GM18951 (cell line): ENCODE data around the gene SLC7A14.

Source experiments
- POLR2A ChIP-seq: IDR thresholded peaks from 4 replicates; pipeline ENCODE4 v1.6.1; 2011; ENCODE audit warnings: mild to moderate bottlenecking; ENCODE audit not compliant: insufficient read length, insufficient read depth; ENCODE audit errors: extremely low read depth
- in situ Hi-C: fragments of 300-500 bp; cut with MboI; formaldehyde crosslinking; loops from one replicate; pipeline ENCODE4 v1.12.0; 2022; ENCODE audit warnings: low sequenced_read_pairs, mixed read lengths, inconsistent platforms; ENCODE audit not compliant: unreplicated experiment

SLC7A14 gene

DNA sequence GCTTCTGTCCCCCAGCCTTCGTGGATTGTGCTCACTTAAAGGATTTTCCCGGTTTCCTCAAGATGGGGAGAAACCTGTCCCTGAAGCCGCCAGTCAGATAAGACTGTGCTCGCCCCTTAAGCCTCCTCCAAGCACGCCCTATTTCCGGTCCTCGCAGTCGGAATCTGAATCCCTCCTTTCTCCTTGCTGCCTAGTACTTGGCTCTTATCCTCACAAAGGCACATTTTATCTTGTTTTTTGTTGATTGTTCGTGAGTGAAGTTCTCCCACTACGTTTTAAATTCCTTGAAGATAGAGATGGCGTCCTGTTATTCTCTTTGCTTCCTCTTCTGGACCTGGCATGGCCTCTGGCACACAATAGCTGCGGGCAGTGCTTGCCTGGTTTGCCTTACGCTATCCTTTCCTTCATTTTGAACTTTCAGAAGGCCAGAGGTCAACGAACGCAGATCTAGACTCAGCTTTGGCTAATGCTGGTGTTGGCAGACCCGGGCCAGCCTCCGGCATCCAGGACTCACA, 165.5 kb downstream of the SLC7A14 start:
- in situ Hi-C loops = no loop called here
- TF ChIP-seq POLR2A = no peak

GRCh38 chr3:170419557-170420087, 166.3 kb downstream of the SLC7A14 start:
- in situ Hi-C loops = loop anchor here (10.0 kb wide), 1 partner anchor 395 kb away; no protein-coding TSS in a partner anchor
- no peak for TF ChIP-seq POLR2A

DNA sequence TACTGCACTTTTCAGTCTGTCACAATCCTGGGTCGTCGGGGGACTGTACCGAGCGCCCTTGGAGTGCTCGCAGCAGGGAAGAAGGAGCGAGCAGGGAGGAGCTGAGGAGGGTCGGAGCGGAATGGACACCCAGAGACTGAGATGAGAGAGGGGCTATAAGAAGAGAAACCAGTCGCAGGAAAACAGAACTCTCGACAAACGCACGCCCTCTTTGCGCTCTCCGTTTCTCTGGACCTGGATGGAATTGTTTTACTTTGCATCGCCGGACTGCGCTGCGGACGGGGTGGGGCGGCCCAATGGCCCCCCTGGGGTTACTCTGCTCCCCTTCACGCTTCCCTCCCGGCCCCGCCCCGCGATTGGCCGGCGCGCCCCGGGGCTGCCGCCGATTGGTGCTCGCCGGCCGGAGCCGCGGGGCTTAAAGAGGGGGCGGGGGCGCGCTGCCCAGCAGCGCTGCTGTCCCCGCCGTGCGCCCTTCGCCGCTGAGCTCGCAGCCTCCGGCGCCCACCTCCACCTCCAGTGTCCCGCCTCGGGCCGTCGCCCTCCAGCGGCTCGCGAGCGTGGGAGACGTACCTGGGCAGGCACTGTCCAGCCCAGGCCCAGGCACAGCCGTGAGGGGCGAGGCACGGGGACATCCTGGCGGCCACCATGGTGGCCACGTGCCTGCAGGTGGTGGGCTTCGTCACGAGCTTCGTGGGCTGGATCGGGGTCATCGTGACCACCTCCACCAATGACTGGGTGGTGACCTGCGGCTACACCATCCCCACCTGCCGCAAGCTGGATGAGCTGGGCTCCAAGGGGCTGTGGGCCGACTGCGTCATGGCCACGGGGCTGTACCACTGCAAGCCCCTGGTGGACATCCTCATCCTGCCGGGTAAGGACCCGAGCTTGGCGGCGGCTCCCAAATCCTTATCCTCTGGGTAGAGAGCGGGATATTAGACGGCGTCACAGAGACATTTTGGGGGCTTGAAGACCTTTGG, 167.2 kb downstream of the SLC7A14 start, which contains the start of gene CLDN11:
Gene CLDN11 (plus strand): TSS at position 447 of the 977 bp plus-strand sequence. CDS start 199 bp downstream, at position 646.
- in situ Hi-C loops = loop anchor here (10.0 kb wide), 1 partner anchor 396 kb away; no protein-coding TSS in a partner anchor

DNA sequence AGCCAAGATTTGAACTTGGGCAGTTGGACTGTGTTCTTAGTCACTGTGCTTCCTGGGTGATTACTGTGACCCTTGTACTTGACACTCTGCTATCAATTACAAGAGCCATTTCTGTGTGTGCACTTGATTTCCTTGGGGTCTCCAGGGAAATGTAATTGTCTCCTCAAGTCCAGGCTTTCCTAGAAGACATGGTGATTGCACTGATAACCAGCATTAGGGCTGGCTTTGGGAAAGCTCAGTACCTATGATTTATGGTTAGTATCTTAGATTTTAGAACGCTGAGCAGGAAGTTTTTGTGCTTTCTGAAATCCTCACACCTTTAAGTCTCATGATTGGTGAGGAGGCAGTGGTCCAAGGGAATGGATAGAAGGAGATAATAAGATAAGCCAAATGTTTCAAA, 168.8 kb downstream of the SLC7A14 start:
- in situ Hi-C loops = loop anchor here (10.0 kb wide), 1 partner anchor 398 kb away; no protein-coding TSS in a partner anchor
- TF ChIP-seq POLR2A = no peak

More for the DNA sequence above, 167.2 kb downstream of the SLC7A14 start, which contains the start of gene CLDN11:
- TF ChIP-seq POLR2A = no peak

GRCh38 chr3:170414202-170414663, 171.6 kb downstream of the SLC7A14 start:
- in situ Hi-C loops = loop anchor here (5.0 to 10.0 kb wide), 2 partner anchors 102 to 401 kb away; no protein-coding TSS in a partner anchor
- no peak for TF ChIP-seq POLR2A

DNA sequence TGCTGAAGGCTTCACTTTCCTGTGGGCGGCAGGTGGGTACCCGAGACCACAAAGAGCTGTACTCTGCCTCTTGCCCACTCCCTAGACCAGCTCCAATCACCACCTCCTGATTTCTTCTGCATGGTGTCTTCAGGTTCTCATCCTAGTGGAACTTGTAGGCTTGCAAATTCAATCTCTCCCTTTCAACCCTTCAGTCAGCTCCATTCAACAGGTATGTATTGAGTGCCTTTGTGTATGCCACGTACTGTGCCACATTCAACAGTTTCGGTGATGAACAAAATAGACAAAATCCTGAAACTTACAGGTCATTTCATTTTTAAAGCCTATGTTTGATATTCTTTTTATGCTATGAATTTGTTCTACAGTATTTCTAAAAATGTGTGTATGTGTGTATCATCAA, 172.6 kb downstream of the SLC7A14 start:
- in situ Hi-C loops = loop anchor here (5.0 to 10.0 kb wide), 2 partner anchors 101 to 402 kb away; no protein-coding TSS in a partner anchor

DNA sequence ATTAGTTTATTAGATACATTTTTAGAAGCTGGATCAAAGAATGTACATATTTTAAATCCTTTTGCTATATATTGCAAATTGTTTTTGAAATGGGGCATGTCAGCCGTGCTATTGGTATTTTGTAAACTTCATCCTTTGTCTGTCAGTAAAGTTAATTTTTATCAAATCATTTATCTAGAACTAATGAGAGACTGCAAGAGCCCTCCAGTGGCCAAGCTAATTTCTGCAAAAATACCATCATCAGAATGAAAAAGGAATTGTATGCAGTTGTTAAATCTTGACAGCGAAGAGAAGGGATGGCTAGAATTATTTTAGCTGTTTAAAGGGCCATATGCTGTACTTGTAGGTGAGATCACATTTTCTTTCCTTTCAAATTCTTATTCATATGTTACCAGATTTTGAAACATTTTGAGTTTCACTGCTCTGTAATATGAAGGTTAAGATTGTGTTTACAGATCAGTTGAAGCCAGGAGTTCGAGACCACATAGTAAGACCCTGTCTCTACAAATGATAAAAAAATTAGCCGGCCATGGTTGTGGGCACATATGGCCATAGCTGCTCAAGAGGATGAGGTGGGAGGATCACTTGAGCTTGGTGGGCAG, 175.3 kb downstream of the SLC7A14 start:
- no peak for TF ChIP-seq POLR2A
- in situ Hi-C loops = loop anchor here (5.0 to 10.0 kb wide), 2 partner anchors 98 to 404 kb away; no protein-coding TSS in a partner anchor

More for the DNA sequence above, 172.6 kb downstream of the SLC7A14 start:
- no peak for TF ChIP-seq POLR2A
